HG02943 (cell line): ENCODE data around the gene TAF11L13.

Experiments used
- ATAC-seq: cut with Tn5 transposase; IDR thresholded peaks from one replicate; pipeline ENCODE4 v1.9.1; 2021; ENCODE audit warnings: mild to moderate bottlenecking, low read depth, moderate library complexity; ENCODE audit not compliant: unreplicated experiment

TAF11L13 gene

GRCh38 chr5:17678751-17679324, 47.0 kb downstream of the TAF11L13 start:
- no peak for ATAC-seq

DNA sequence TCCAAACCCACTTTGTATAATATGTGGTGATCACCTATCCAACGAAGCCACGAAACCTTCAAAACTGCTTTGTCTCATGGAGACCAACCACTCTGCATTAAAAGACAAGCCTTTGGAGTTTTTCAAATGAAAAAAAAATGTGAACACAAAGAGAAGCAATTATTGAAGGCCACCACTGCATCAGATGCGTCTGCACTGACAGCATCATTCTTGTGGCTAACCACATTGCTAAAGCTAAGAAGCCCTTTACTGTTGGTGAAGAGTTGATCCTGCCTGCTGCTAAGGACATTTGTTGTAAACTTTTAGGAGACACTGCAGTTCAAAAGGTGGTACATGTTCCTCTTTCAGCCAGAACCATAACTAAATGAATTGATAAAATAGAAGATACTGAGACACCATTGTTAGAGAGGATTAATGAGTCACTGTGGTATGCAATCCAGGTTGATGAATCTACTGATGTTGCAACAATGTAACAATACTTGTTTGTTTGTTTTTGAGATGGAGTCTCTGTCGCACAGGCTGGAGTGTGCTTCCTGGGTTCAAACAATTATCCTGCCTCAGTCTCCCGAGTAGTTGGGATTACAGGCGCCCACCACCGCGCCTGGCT, 47.8 kb downstream of the TAF11L13 start:
- no peak for ATAC-seq

- ATAC-seq = no peak
Measured at GRCh38 chr5:17680737-17681136, 48.8 kb downstream of the TAF11L13 start.
